ENCODE data around the gene SPACA9.

SPACA9 gene

GRCh38 chr9:132854832-132855231 lies 23.9 kb upstream of the SPACA9 start:
- H3K27me3 ChIP-seq (ENCODE audit: insufficient read depth, insufficient read length) = no peaks in the 10 kb centered on the region
- H3K4me1 ChIP-seq (ENCODE audit: insufficient read depth, insufficient read length) = peaks cover 23% of the 10 kb centered on the region
- no peak for DNase-seq (ENCODE audit: low read depth, low spot score)
- no peak overlapping the region for H3K9ac ChIP-seq (ENCODE audit: insufficient read length, low read depth)
- H3K36me3 ChIP-seq (ENCODE audit: insufficient read depth, insufficient read length, low read length) = no peaks in the 10 kb centered on the region
- TF ChIP-seq SUZ12 (IDR thresholded peaks at IDR 0.05; ENCODE audit: extremely low read depth, insufficient read depth, insufficient read length) (no peak), YY1 (IDR thresholded peaks at IDR 0.05; ENCODE audit: insufficient read depth, insufficient read length) (no peak), ZNF274 (IDR thresholded peaks at IDR 0.05; ENCODE audit: low read depth, low read length) (no peak)
- H3K4me3 ChIP-seq (ENCODE audit: insufficient read length, low read depth) = no peak overlapping the region
- H3K9me3 ChIP-seq (ENCODE audit: insufficient read depth, low read length) = no peaks in the 10 kb centered on the region

- H3K9me3 ChIP-seq (ENCODE audit: insufficient read depth, low read length) = no peaks in the 10 kb centered on the region
- no peaks in the 10 kb centered on the region for H3K36me3 ChIP-seq (ENCODE audit: insufficient read depth, insufficient read length, low read length)
- no peak overlapping the region for H3K4me3 ChIP-seq (ENCODE audit: insufficient read length, low read depth)
- TF ChIP-seq YY1 (IDR thresholded peaks at IDR 0.05; ENCODE audit: insufficient read depth, insufficient read length) (no peak), SUZ12 (IDR thresholded peaks at IDR 0.05; ENCODE audit: extremely low read depth, insufficient read depth, insufficient read length) (no peak), ZNF274 (IDR thresholded peaks at IDR 0.05; ENCODE audit: low read depth, low read length) (no peak)
- H3K9ac ChIP-seq (ENCODE audit: insufficient read length, low read depth) = no peak overlapping the region
- no peak for DNase-seq (ENCODE audit: low read depth, low spot score)
- H3K4me1 ChIP-seq (ENCODE audit: insufficient read depth, insufficient read length) = peaks cover 23% of the 10 kb centered on the region
- no peaks in the 10 kb centered on the region for H3K27me3 ChIP-seq (ENCODE audit: insufficient read depth, insufficient read length)
These were observed 22.8 kb upstream of the SPACA9 start for GRCh38 chr9:132855904-132856303.

- TF ChIP-seq ZNF274 (IDR thresholded peaks at IDR 0.05; ENCODE audit: low read depth, low read length) (no peak), YY1 (IDR thresholded peaks at IDR 0.05; ENCODE audit: insufficient read depth, insufficient read length) (no peak), SUZ12 (IDR thresholded peaks at IDR 0.05; ENCODE audit: extremely low read depth, insufficient read depth, insufficient read length) (no peak)
- Histone ChIP-seq H3K27me3 (ENCODE audit: insufficient read depth, insufficient read length) (no peaks in the 10 kb centered on the region), H3K4me1 (ENCODE audit: insufficient read depth, insufficient read length) (peaks cover 23% of the 10 kb centered on the region), H3K4me3 (ENCODE audit: insufficient read length, low read depth) (no peak overlapping the region), H3K9ac (ENCODE audit: insufficient read length, low read depth) (peak overlapping the region; percentile 37), H3K36me3 (ENCODE audit: insufficient read depth, insufficient read length, low read length) (no peaks in the 10 kb centered on the region), H3K9me3 (ENCODE audit: insufficient read depth, low read length) (no peaks in the 10 kb centered on the region)
- no peak for DNase-seq (ENCODE audit: low read depth, low spot score)
These were observed 21.7 kb upstream of the SPACA9 start for GRCh38 chr9:132857031-132857430.

- DNase-seq (ENCODE audit: low read depth, low spot score) = no peak
- TF ChIP-seq ZNF274 (IDR thresholded peaks at IDR 0.05; ENCODE audit: low read depth, low read length) = no peak
- TF ChIP-seq SUZ12 (IDR thresholded peaks at IDR 0.05; ENCODE audit: extremely low read depth, insufficient read depth, insufficient read length) = no peak
- no peak for TF ChIP-seq YY1 (IDR thresholded peaks at IDR 0.05; ENCODE audit: insufficient read depth, insufficient read length)
- H3K27me3 ChIP-seq (ENCODE audit: insufficient read depth, insufficient read length) = no peaks in the 10 kb centered on the region
- no peak overlapping the region for H3K4me3 ChIP-seq (ENCODE audit: insufficient read length, low read depth)
- no peak overlapping the region for H3K9ac ChIP-seq (ENCODE audit: insufficient read length, low read depth)
- H3K4me1 ChIP-seq (ENCODE audit: insufficient read depth, insufficient read length) = peaks cover 23% of the 10 kb centered on the region
- H3K9me3 ChIP-seq (ENCODE audit: insufficient read depth, low read length) = no peaks in the 10 kb centered on the region
- no peaks in the 10 kb centered on the region for H3K36me3 ChIP-seq (ENCODE audit: insufficient read depth, insufficient read length, low read length)
These were observed 20.9 kb upstream of the SPACA9 start for GRCh38 chr9:132857616-132858342.

GRCh38 chr9:132858751-132859150 lies 19.9 kb upstream of the SPACA9 start:
- H3K9ac ChIP-seq (ENCODE audit: insufficient read length, low read depth) = no peak overlapping the region
- TF ChIP-seq SUZ12 (IDR thresholded peaks at IDR 0.05; ENCODE audit: extremely low read depth, insufficient read depth, insufficient read length) (no peak), ZNF274 (IDR thresholded peaks at IDR 0.05; ENCODE audit: low read depth, low read length) (no peak), YY1 (IDR thresholded peaks at IDR 0.05; ENCODE audit: insufficient read depth, insufficient read length) (no peak)
- no peak overlapping the region for H3K4me3 ChIP-seq (ENCODE audit: insufficient read length, low read depth)
- no peak for DNase-seq (ENCODE audit: low read depth, low spot score)
- no peaks in the 10 kb centered on the region for H3K27me3 ChIP-seq (ENCODE audit: insufficient read depth, insufficient read length)
- no peaks in the 10 kb centered on the region for H3K36me3 ChIP-seq (ENCODE audit: insufficient read depth, insufficient read length, low read length)
- H3K9me3 ChIP-seq (ENCODE audit: insufficient read depth, low read length) = no peaks in the 10 kb centered on the region
- peaks cover 23% of the 10 kb centered on the region for H3K4me1 ChIP-seq (ENCODE audit: insufficient read depth, insufficient read length)

- no peak for TF ChIP-seq YY1 (IDR thresholded peaks at IDR 0.05; ENCODE audit: insufficient read depth, insufficient read length)
- TF ChIP-seq ZNF274 (IDR thresholded peaks at IDR 0.05; ENCODE audit: low read depth, low read length) = no peak
- no peak for TF ChIP-seq SUZ12 (IDR thresholded peaks at IDR 0.05; ENCODE audit: extremely low read depth, insufficient read depth, insufficient read length)
These were observed 17.0 kb upstream of the SPACA9 start for GRCh38 chr9:132861666-132862065.

GRCh38 chr9:132862533-132862932 lies 16.2 kb upstream of the SPACA9 start:
- no peak for TF ChIP-seq YY1 (IDR thresholded peaks at IDR 0.05; ENCODE audit: insufficient read depth, insufficient read length)
- no peak for TF ChIP-seq SUZ12 (IDR thresholded peaks at IDR 0.05; ENCODE audit: extremely low read depth, insufficient read depth, insufficient read length)
- no peak for TF ChIP-seq ZNF274 (IDR thresholded peaks at IDR 0.05; ENCODE audit: low read depth, low read length)
- no peaks in the 10 kb centered on the region for H3K27me3 ChIP-seq (ENCODE audit: insufficient read depth, insufficient read length)
- H3K4me1 ChIP-seq (ENCODE audit: insufficient read depth, insufficient read length) = peaks cover 17% of the 10 kb centered on the region
- H3K9ac ChIP-seq (ENCODE audit: insufficient read length, low read depth) = no peak overlapping the region
- no peaks in the 10 kb centered on the region for H3K36me3 ChIP-seq (ENCODE audit: insufficient read depth, insufficient read length, low read length)
- no peak for DNase-seq (ENCODE audit: low read depth, low spot score)
- H3K4me3 ChIP-seq (ENCODE audit: insufficient read length, low read depth) = no peak overlapping the region
- H3K9me3 ChIP-seq (ENCODE audit: insufficient read depth, low read length) = no peaks in the 10 kb centered on the region

More at GRCh38 chr9:132861666-132862065, 17.0 kb upstream of the SPACA9 start:
- no peak overlapping the region for H3K9ac ChIP-seq (ENCODE audit: insufficient read length, low read depth)
- no peaks in the 10 kb centered on the region for H3K36me3 ChIP-seq (ENCODE audit: insufficient read depth, insufficient read length, low read length)
- H3K4me1 ChIP-seq (ENCODE audit: insufficient read depth, insufficient read length) = peaks cover 22% of the 10 kb centered on the region
- H3K9me3 ChIP-seq (ENCODE audit: insufficient read depth, low read length) = no peaks in the 10 kb centered on the region
- no peaks in the 10 kb centered on the region for H3K27me3 ChIP-seq (ENCODE audit: insufficient read depth, insufficient read length)
- H3K4me3 ChIP-seq (ENCODE audit: insufficient read length, low read depth) = no peak overlapping the region
- DNase-seq (ENCODE audit: low read depth, low spot score) = no peak

Measured in NT2/D1 (cell line).